HS-27A (cell line): ENCODE data around the gene DCP2.

ENCODE experiments used
- DNase-seq: peaks from one replicate; pipeline ENCODE4 v3.0.0-alpha.2; 2012; ENCODE audit warnings: low read depth, missing footprints

The DCP2 gene

GRCh38 chr5:113022661-113023060 is 46.1 kb downstream of the DCP2 start:
- no peak for DNase-seq

GRCh38 chr5:113024076-113024697 is 47.6 kb downstream of the DCP2 start:
- no peak for DNase-seq

- no peak for DNase-seq
Observed at GRCh38 chr5:113025596-113025995, 49.0 kb downstream of the DCP2 start.

GRCh38 chr5:113026211-113026610 is 49.6 kb downstream of the DCP2 start:
- no peak for DNase-seq

GRCh38 chr5:113027015-113027414 is 50.4 kb downstream of the DCP2 start:
- DNase-seq: no peak

GRCh38 chr5:113027431-113027830 is 50.8 kb downstream of the DCP2 start:
- no peak for DNase-seq

- no peak for DNase-seq
Observed at GRCh38 chr5:113029614-113030013, 53.0 kb downstream of the DCP2 start.

- no peak for DNase-seq
Observed at GRCh38 chr5:113031104-113031503, 54.5 kb downstream of the DCP2 start.

- DNase-seq: no peak
Observed at GRCh38 chr5:113031557-113031956, 55.0 kb downstream of the DCP2 start.

GRCh38 chr5:113034182-113034773 is 57.7 kb downstream of the DCP2 start:
- DNase-seq: no peak

- DNase-seq: no peak
Observed at GRCh38 chr5:113035096-113035495, 58.5 kb downstream of the DCP2 start.

GRCh38 chr5:113036321-113036720 is 59.7 kb downstream of the DCP2 start:
- no peak for DNase-seq

GRCh38 chr5:113036826-113037225 is 60.2 kb downstream of the DCP2 start:
- no peak for DNase-seq

- DNase-seq: no peak
Observed at GRCh38 chr5:113038136-113038535, 61.5 kb downstream of the DCP2 start.

GRCh38 chr5:113038714-113039113 is 62.1 kb downstream of the DCP2 start:
- DNase-seq: no peak

GRCh38 chr5:113039229-113039933 is 62.8 kb downstream of the DCP2 start:
- no peak for DNase-seq

GRCh38 chr5:113039934-113040285 is 63.3 kb downstream of the DCP2 start:
- DNase-seq: no peak

GRCh38 chr5:113040672-113041260 is 64.2 kb downstream of the DCP2 start:
- no peak for DNase-seq

- no peak for DNase-seq
Observed at GRCh38 chr5:113042491-113043243, 66.1 kb downstream of the DCP2 start.

- DNase-seq: no peak
Observed at GRCh38 chr5:113043491-113043931, 66.9 kb downstream of the DCP2 start.

GRCh38 chr5:113044776-113045465 is 68.3 kb downstream of the DCP2 start:
- DNase-seq: no peak

GRCh38 chr5:113047234-113047633 is 70.6 kb downstream of the DCP2 start:
- DNase-seq: no peak
